Pancreas (tissue), 10 donors: ENCODE measurements around the gene LRP6. TPM values are rescaled to one million over a fixed set of nuclear protein-coding genes. Genes with fewer than 3 reads are reported as not detected.
A peak's percentile ranks its signal among the peaks of the same experiment; 100 is the strongest.

Experiments used
- ATAC-seq, 4 donors: fragments of 200-7000 bp; cut with Tn5 transposase; one replicate each; pipeline versions ENCODE4 v1.8.0 to v1.9.1; 2020; ENCODE audit warnings: mild to moderate bottlenecking in 4 of 4, moderate library complexity in 4 of 4
- DNase-seq, 6 donors: peaks; one replicate each; pipeline ENCODE4 v3.0.0-alpha.2; 2020
- FAIRE-seq: peaks from 2 replicates; lab custom pipeline; 2012; peaks lifted over from hg19 to GRCh38; lab: Jason Lieb, UNC
- H3K27ac ChIP-seq, 4 donors: fragments of 200-600 bp; sonication (generic); 1 replicate in 3 of 4; 2 replicates in 1 of 4; pipeline versions ENCODE4 v1.5.0 to v1.8.0; 2020
- H3K27me3 ChIP-seq, 4 donors: fragments of 200-600 bp; one replicate each; pipeline ENCODE4 v1.8.0; 2021
- H3K36me3 ChIP-seq, 3 donors: fragments of 200-600 bp; sonication (generic) in 1 of 3; one replicate each; pipeline versions ENCODE4 v1.5.0 to v1.8.0; 2020 to 2021
- H3K4me1 ChIP-seq, 3 donors: fragments of 200-600 bp; one replicate each; pipeline ENCODE4 v1.8.0; 2021
- H3K4me3 ChIP-seq, 4 donors: fragments of 200-600 bp; sonication (generic) in 2 of 4; one replicate each; pipeline versions ENCODE4 v1.5.0 to v1.8.0; 2020 to 2021
- H3K9me3 ChIP-seq, 4 donors: fragments of 200-600 bp; one replicate each; pipeline ENCODE4 v1.8.0; 2021
- WGBS, 2 donors: extraction: QIAGEN DNeasy Blood & Tissue Kit; methylation state at CpG; one replicate each; pipeline ENCODE4 v1.1.7; 2013; 5-methylcytosine and 5-hydroxymethylcytosine counted together
- intact Hi-C, 3 donors: fragments of 100-400 bp; cut with DNase I; formaldehyde crosslinking; loops; one replicate each; pipeline versions ENCODE4 v1.11.1 to v1.14.2; 2022
- polyA plus RNA-seq, 2 donors: library from polyadenylated mRNA; stranded (reverse); fragments of 200-250 nt; gene quantifications; one replicate each; pipeline ENCODE4 v1.2.3, GENCODE V29; 2013
- total RNA-seq, 6 donors: library from RNA; stranded (reverse); fragmentation: NEBNext Ultra II Directional in 4 of 6; extraction: Animal tissue kit (Norgen Biotek cat#: 25700) in 4 of 6; gene quantifications; one replicate each; pipeline versions ENCODE4 v1.2.1 to v1.2.4, GENCODE V29; 2021 to 2023
- TF ChIP-seq, protein P1 (sequence below), 4 donors: fragments of 200-600 bp; sonication (generic) in 3 of 4; IDR thresholded peaks; one replicate each; pipeline versions ENCODE4 v1.5.0 to v1.8.0; 2021; ENCODE audit warnings: antibody characterized with exemption in 4 of 4
- donor health status: healthy with polysubstance abuse.
- donor health status: DM: no; HTN: no; CAD: no; lungs with moderate emphysema.
- donor health status: DM: no; HTN: no; CAD: no.
- donor health status: control.
- donor health status: control.
- donor health status: Bipolar disorder and iron deficiency.
- donor health status: DM: yes; HTN: yes; CAD: no.
- donor health status: DM: no; HTN: no; CAD: no.
- donor health status: DM: no; HTN: no; CAD: no.
- donor health status: DM: yes; HTN: yes; CAD: no.

The LRP6 gene
- total and polyA plus RNA-seq, 8 donors: 6.1 to 28.3 (median 21.2) TPM

GRCh38 chr12:12219664-12220063 is 47.2 kb downstream of the LRP6 start:
- H3K27me3 ChIP-seq: no peaks in the 10 kb centered on the region
- no peaks in the 10 kb centered on the region for H3K9me3 ChIP-seq
- no peak overlapping the region for H3K4me3 ChIP-seq
- TF ChIP-seq, protein P1, sequence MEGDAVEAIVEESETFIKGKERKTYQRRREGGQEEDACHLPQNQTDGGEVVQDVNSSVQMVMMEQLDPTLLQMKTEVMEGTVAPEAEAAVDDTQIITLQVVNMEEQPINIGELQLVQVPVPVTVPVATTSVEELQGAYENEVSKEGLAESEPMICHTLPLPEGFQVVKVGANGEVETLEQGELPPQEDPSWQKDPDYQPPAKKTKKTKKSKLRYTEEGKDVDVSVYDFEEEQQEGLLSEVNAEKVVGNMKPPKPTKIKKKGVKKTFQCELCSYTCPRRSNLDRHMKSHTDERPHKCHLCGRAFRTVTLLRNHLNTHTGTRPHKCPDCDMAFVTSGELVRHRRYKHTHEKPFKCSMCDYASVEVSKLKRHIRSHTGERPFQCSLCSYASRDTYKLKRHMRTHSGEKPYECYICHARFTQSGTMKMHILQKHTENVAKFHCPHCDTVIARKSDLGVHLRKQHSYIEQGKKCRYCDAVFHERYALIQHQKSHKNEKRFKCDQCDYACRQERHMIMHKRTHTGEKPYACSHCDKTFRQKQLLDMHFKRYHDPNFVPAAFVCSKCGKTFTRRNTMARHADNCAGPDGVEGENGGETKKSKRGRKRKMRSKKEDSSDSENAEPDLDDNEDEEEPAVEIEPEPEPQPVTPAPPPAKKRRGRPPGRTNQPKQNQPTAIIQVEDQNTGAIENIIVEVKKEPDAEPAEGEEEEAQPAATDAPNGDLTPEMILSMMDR (IDR thresholded peaks at IDR 0.05): no peak
- no peak for FAIRE-seq
- no peak for DNase-seq
- intact Hi-C loops: no loop called here
- no peak for ATAC-seq
- WGBS, 2 donors: 86% methylated on average over 9 of the region's 9 CpGs
- no peak overlapping the region for H3K27ac ChIP-seq
- no peaks in the 10 kb centered on the region for H3K36me3 ChIP-seq
- H3K4me1 ChIP-seq: peaks cover 25 to 30% (median 26%) of the 10 kb centered on the region in 3 donors

- no peaks in the 10 kb centered on the region for H3K27me3 ChIP-seq
- TF ChIP-seq, protein P1 (IDR thresholded peaks at IDR 0.05): no peak
- intact Hi-C loops: no loop called here
- H3K36me3 ChIP-seq: no peaks in the 10 kb centered on the region
- H3K4me3 ChIP-seq: no peak overlapping the region
- no peak overlapping the region for H3K27ac ChIP-seq
- peaks cover 35 to 43% (median 41%) of the 10 kb centered on the region in 3 donors for H3K4me1 ChIP-seq
- WGBS, 2 donors: 75 to 76% methylated on average over 5 of the region's 5 CpGs
- no peak for DNase-seq
- no peak for FAIRE-seq
- ATAC-seq: peak in 1 of 4 donors; percentile 3
- H3K9me3 ChIP-seq: no peaks in the 10 kb centered on the region
These were observed 49.9 kb downstream of the LRP6 start for GRCh38 chr12:12217018-12217359.

DNA sequence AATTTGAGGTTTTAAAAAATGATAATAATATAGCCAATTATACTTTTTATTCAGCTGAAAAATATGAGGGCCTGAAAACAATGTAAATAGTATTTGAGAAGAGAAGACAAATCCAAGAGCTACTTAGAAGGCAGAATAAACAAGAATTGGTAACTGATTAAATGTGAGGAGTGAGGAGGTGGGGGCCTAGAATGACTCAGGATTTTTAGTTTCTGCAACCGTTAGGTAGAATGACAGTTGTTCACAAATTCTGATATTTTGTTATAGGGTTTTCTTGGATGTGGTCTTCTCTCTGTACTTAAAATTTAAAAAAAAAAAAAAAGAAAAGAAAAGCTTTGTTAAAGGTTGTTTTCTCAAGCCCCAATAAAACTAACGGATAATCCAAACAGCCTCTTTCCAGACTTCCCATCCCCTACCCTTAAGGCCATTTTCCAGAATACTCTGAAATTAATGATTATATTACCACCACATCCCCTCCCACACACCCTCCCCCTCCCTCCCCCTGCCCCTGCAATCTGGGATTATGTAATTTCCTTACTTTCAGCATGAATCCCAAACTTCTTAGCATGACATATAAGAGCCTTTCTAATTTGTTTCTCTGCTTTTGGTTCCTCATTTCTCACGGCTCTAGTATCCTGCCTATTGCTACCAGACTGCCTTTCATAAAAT is 50.4 kb downstream of the LRP6 start:
- FAIRE-seq: peak; percentile 5

DNA sequence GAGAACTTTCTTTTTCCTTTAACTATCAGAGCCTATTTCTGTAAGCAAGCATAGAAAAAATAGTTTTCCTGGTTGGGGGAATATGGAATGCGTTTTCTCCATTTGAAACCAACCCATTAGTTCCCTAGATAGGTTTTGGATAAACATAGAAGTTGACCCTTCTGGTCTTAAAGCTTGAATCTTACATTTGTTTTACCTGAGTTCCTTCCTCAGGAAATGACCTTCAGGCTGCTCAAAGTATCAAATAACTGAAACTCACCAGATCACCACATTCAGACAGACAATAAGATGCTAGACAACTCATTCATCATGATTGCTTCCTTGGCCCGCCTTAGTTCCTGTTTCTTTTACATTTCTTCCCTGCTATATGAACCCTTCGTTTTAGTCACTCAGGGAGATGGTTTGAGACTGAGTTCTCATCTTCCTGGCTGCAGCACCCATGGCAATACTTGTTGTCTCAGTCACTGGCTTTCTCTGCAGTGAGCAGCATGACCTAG is 52.2 kb downstream of the LRP6 start:
- Histone ChIP-seq H3K27me3 (no peaks in the 10 kb centered on the region), H3K27ac (peak overlapping the region in 1 of 4 donors; percentile 6), H3K36me3 (no peaks in the 10 kb centered on the region), H3K4me1 (peaks cover 30 to 43% (median 39%) of the 10 kb centered on the region in 3 donors), H3K4me3 (no peak overlapping the region), H3K9me3 (no peaks in the 10 kb centered on the region)
- 47 to 66% methylated on average over 3 of the region's 3 CpGs for WGBS, 2 donors
- DNase-seq: no peak
- intact Hi-C loops: no loop called here
- ATAC-seq: no peak
- FAIRE-seq: no peak
- TF ChIP-seq, protein P1 (IDR thresholded peaks at IDR 0.05): no peak

More for the DNA sequence above, 50.4 kb downstream of the LRP6 start:
- intact Hi-C loops: no loop called here
- Histone ChIP-seq H3K36me3 (no peaks in the 10 kb centered on the region), H3K4me3 (no peak overlapping the region), H3K9me3 (no peaks in the 10 kb centered on the region), H3K27me3 (no peaks in the 10 kb centered on the region), H3K27ac (no peak overlapping the region), H3K4me1 (peaks cover 34 to 43% (median 43%) of the 10 kb centered on the region in 3 donors)
- 19 to 21% methylated on average over 3 of the region's 3 CpGs for WGBS, 2 donors
- ATAC-seq (peak; percentile 71 to 89 (median 84)), DNase-seq (no peak)
- TF ChIP-seq, protein P1 (IDR thresholded peaks at IDR 0.05): no peak

GRCh38 chr12:12214201-12214600 is 52.6 kb downstream of the LRP6 start:
- Histone ChIP-seq H3K4me3 (no peak overlapping the region), H3K36me3 (no peaks in the 10 kb centered on the region), H3K9me3 (no peaks in the 10 kb centered on the region), H3K4me1 (peaks cover 32 to 45% (median 39%) of the 10 kb centered on the region in 3 donors), H3K27me3 (no peaks in the 10 kb centered on the region), H3K27ac (no peak overlapping the region)
- no peak for ATAC-seq
- DNase-seq: no peak
- no peak for FAIRE-seq
- intact Hi-C loops: no loop called here
- TF ChIP-seq, protein P1 (IDR thresholded peaks at IDR 0.05): no peak
